Stimulated activated CD8-positive, alpha-beta memory T cell treated with anti-CD3 and anti-CD28 coated beads, Interleukin-4, amount 100 ng/mL, for 24 hours (primary cell): ENCODE measurements around the gene KLHL13.
"Not testable (repeated sequence)": the region's sequence is repeated elsewhere in the genome, so short reads cannot be mapped to it uniquely, and the experiment has no call there.

ENCODE experiments used
- DNase-seq: peaks from one replicate; pipeline ENCODE4 v3.0.0-alpha.2; 2020; ENCODE audit warnings: low read depth

The KLHL13 gene

DNA sequence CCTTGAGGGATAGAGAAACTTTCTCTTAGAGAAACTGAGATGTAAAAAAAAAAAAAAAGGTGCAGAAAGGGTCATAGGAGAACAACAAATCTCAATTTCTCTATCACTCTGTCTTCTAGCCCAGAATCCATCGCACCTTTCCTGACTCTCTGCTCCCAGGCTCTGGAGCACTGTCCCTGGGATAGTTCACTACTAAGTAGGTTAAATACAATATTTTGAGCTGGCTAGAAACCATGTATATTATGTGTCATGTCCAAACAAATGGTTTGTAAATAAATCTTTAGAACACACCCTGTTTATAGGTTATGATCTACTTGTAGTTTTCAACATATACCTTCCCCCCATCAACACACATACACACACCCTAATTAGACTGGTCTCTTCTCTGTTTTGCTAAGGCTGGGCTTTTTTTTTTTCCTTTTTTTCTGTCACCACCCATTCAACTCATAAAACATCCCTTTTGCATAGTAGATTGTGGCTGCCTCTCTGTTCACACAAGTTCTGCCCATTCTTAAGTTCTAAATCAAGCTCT lies 124.4 kb downstream of the KLHL13 start:
- no peak for DNase-seq

DNA sequence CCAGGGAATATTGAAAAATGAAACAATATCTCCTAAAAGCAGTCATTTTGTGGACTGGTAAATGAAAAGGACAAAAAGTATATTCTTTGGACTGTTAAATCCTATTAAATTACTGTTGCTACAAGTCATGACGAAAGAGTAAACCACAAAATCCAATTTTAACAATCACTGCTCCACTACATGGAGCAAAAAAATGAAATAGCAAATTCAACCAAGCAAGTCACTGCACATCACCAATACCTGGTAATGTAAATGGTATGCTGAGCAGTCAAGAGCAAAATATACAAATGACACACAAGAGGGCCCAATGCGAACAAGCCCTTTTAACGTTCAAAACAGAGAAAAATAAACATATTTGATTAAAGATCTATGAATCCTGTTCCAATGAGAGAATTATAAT lies 126.2 kb downstream of the KLHL13 start:
- DNase-seq: no peak

DNA sequence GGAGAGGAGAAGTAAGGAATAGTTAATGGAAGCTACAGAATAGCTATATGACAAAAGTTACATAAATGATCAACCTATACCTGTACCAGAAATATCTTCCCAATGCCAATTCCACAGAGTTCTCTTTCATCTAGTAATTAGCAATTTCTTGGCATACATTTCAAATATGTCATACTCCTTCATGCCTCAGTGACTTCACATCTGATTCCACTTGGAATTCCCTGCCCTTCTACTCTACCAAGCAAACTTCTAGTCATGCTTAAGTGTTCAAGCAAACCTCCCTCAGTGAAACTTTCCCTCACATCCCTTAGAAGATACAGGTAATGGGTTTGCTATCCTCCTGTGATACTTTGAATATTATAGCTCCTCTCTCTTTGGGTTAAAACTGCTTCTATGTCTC lies 127.1 kb downstream of the KLHL13 start:
- DNase-seq: no peak

DNA sequence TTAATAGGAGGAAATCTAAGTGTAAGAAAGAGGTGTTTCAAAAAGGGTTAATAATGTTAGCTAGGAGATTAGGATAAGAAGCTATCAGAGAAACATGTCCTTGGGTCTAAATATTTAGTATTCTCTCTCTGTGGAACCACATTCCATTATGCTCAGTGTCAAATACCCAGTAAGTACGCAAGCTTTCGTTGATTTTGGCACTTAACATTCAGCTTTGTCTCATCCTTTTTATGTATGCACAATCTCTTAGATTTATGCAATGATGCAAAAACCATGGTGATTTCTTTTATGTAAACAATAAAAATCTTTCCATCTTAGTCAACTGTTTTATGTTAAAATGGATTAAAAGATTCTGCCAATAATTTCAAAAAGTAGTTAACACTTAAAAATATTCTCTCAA lies 129.2 kb downstream of the KLHL13 start:
- DNase-seq: no peak

DNA sequence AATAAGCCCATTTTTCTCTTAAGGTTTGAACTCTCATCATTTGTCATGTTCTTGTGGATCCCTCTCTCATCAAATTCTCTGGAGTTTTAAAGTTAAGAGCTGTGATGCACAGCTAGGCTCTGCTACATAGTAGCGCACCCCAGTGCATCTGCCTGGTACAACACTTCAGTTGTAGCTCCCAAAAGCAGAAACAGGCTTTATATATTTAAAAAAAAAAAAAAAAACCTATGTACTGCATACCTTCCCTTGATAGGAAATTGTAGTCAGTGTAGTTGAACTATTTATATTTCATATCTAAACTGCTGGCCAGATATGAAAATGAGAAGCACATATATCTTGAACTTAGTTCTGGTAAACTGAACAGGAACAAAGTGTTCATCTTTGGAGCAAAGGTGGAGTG lies 131.4 kb downstream of the KLHL13 start:
- no peak for DNase-seq

DNA sequence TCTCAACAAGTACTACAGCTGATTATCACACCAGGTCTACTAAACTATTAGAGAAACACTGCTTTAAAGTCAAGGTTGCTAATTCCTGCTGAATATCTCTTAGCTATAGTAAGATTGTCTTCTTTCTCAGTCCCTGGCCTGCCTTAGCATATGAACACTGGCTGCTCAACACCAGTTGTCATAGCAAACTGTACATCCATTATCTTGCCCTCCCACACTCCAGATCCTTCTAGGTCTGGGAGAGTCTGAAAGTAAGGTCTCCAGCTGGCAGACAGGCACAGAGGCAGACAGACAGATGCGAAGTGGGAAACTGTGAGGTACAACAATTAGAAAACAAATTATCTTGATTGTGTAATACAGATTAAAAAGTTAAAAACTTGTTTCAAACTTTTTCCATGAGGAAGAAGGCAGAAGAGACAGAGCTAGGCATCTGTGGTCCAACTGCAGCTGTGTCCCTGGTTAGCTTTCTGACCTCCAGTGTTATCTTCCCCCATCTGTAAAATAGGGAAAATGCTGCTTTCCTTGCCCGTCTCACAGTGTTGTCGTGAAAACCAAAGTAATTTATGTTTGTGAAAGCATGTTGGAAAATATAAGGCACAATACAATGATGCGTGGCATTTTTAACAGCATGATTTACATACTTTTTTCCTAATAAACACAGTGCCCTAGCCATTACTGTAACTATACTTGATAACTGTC lies 133.8 kb downstream of the KLHL13 start:
- no peak for DNase-seq

DNA sequence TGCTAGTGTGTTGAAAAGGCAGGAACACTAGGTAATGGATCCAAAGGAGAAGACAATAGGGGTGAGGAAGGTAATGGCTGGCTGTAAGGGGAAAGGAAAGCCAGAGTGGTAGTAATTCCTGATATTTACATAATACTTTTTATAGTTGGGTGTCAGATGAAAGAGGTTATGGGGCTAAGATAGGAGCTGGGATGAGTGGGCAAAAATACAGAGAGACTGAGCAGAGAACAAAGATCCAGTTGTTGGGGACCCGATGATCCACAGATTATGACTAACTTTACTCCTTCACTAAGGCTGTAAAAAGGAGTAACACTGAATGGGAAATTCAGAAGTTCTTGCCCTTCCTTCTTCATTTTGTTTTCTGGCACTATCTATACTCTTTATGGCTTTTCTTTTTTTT lies 138.2 kb downstream of the KLHL13 start:
- no peak for DNase-seq

DNA sequence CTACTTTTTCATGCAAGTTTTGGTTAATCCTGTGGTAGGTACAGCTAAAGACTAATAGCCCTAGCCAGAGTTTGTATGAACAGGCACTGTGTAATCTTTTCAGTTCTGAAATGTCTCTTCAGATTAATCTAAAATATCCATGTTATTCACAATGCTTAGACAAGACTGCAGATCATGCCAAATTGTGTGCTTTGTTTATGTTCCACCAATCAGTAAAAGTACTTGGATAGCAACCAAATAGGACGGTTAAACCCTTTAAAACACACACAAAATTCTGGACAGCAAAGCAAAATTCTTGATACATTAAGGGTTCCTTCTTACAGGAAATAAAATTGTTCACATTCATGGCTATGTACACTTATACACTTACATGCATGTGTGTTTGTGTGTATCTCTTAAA lies 139.1 kb downstream of the KLHL13 start:
- no peak for DNase-seq

DNA sequence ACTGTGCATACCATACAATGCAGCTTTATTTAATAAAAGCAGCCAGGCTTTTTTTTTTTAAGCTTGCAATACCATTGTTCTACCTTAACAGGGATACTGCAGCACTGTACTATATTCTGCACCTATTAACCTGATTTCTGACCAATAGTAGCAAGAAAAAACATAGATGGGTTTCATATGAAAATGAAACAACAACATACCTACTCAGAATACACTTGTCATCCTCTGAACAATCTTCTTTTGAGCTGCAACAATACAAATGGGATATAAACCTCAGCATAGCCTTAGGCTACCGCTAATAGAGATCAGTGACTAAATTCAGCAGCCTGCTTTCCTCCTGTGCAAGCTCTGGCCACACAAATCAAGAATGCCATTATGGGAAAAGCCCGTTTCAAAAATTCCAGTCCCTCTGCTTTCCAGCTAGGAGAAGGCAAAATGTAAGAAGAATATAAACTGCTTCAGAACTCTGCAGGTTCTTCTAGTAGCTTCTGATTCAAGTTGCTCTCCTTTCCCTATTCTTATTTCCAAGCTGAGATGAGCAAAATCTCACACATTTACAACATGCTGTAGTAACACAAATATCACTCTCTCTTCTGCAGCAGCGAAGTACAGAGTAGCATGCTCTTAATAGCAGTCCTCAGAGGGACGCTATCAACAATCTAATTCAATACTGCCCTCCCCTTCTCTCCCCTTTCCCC lies 143.4 kb downstream of the KLHL13 start:
- DNase-seq: no peak

DNA sequence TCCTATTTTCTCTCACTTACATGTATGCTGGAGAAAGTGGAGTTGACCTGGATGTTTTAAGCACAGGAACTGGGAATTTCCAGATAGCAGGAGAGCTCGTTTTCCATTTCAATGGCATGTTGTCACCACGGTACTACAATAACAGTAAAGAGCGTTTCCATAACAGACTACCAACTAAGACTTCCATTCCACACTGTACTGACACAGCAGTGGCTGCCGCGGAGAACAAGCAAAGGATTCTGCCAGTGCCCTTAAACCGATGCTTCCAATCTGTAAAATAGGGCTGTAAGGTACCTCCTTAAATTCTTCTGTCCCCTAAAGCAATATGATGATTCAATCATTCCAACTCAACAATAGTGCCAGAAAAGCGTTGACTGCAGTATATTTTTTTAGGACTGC lies 143.9 kb downstream of the KLHL13 start:
- DNase-seq: no peak

DNA sequence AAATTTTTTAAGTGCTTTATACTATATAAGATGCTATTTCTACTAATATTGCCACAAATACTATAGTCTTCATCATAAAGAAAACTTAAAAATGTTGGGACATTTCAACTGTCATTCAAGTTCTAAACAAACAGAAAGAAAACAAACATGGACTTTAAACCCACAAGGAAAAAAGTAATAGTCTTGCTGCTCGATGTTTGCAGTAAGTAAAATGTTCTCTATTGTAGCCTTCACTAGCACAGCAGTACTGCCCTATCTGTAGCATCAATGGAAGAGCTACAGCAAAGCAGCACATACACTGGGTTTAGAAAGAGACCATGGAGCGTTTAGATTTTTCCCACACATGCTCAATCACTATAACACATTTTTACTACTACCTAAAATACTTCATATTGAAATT lies 146.8 kb downstream of the KLHL13 start:
- DNase-seq: no peak

DNA sequence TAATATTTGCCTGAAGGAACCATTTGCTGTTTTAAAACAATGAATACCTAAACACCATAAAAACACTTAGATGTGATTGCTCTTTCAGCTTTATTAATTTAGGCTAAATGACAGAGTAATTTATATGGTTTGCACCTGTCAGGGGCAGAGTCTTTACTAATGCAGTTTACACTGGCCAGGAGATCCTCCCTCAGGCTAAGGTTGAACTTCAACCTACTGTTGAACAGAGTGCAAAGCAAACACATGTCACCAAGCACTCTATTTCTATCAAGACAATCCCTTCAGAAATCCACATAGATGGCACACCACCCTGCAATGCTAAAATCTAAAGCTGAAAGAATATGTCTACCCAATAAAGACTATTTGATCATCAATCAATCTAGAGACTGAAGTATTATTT lies 147.3 kb downstream of the KLHL13 start:
- DNase-seq: no peak

DNA sequence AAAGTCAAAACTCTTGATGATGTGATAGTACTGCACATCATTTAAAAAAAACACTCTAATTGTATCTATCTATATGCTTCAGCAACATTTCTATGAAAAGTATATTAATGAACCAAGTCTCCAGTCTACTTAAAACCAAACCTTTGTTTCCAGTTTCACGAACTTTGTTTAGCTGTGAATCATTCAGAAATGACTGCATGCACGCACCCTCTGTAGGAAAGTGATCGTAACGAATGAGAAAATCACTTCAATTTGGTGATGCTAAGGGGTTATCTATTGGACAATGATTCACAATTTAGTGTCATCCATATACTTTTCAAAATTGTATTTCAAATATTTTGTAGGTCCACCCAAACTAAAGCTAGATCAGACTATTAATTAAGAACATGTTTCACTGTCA lies 157.6 kb downstream of the KLHL13 start:
- no peak for DNase-seq

DNA sequence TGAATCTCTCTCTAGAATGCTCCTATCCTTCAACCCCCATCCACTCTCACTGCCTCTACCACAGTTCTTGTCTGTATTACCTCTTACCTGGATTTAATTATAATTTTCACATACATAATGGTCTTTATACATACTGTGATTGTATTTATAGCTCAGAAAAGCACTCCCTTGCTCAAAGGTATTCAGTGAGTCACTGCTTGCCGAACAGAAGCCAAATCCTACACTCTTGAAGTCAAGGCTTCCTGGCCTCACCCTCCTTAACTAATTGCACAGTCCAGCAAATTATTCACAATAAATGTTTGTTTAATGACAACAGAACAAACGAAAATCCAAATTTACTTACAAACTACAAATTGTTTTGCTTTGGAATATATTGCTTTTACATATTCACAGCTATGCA lies 159.5 kb downstream of the KLHL13 start:
- DNase-seq: no peak

DNA sequence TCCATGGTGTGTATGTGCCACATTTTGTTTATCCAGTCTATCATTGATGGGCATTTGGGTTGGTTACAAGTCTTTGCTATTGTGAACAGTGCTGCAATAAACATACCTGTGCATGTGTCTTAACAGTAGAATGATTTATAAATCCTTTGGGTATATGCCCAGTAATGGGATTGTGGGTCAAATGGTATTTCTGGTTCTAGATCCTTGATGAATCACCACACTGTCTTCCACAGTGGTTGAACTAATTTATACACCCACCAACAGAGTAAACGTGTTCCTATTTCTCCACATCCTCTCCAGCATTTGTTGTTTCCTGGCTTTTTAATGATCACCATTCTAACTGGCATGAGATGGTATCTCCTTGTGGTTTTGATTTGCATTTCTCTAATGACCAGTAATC lies 177.3 kb downstream of the KLHL13 start:
- DNase-seq: not testable (repeated sequence)

DNA sequence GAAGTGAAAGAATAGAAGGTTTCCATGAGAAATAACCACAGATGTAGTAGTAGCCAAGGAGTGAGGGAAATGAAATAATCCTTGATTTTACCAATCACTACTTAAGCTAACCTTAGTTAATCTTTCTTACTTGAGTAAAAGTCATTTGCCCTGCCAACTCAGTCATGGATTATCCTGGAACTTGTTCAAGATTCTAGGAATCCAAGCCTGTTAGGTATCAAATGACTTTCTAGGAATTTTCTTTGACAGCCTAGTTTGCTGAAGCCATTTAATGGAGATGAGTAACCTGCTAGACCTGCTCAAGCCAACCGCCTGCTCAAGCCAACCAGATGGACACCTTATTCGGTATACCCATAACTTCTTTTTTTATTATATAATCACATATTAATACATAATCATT lies 180.5 kb downstream of the KLHL13 start:
- no peak for DNase-seq

DNA sequence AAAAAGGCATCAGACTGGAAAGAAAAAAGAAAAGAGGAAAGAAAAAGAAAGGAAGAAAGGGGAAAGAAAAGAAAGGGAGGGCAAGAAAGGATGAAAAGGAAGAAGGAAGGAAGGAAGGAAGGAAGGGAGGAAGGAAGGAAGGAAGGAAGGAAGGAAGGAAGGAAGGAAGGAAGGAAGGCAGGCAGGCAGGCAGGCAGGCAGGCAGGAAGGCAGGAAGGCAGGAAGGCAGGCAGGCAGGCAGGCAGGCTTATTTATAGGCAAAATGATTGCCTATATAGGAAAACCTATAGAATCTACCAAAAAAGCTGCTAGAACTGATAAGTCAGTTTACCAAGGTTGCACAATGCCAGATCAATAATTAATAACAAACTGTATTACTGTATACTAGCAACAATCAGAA lies 186.5 kb downstream of the KLHL13 start:
- DNase-seq: not testable (repeated sequence)

DNA sequence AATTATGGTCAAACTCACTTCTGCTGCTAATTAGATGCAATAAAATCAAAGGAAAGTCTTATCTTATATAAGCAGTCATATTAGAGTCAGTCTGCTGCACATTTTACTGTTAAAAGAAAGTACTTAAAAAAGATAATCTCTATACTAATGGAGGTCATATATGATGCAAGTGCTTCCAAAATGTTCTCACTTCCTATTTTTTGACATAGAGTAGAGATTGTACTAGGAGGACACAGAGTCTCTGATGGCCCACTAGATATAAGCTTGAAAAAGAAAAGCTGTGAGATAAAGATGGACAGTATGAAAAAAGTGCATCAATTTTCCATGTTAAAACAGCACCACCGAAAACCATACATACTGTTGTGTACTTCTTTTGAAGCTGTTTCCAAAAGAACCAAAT lies 196.9 kb downstream of the KLHL13 start:
- no peak for DNase-seq

DNA sequence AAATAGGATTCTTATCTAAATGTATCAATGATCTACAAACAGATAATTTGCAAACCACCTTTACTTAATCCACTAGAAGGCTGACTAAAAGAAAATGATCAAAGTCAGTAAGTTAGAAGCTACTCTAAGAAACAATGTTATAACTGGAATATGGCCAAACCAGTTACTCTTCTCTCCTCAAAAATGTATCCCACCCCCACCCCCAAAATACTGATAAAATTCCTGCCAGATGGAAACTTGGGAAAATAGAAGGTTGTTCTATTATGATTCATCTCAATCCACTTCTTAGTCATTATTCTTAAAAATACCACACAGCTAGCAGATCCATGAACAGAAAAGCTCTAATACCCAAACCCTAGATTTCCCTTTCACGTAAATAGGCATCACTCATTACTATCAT lies 206.4 kb downstream of the KLHL13 start:
- no peak for DNase-seq

DNA sequence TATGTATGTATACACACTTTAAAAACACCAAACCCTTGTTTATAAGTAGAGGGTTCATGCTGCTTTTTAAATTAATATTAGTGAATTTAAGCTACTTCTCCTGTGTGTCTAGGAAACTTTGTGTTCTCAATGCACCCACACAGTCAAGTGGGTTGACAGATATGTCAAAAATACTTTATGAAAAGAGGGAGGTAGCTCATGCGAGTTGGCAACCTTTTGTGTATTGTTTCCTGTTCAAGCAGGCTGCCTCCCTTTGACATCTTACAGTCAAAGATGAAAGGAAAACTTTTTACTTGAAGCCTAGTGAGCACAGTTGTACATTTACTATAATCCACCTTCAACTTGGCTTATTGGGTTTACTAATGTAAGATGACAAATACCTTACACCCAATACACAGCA lies 218.4 kb downstream of the KLHL13 start:
- no peak for DNase-seq

DNA sequence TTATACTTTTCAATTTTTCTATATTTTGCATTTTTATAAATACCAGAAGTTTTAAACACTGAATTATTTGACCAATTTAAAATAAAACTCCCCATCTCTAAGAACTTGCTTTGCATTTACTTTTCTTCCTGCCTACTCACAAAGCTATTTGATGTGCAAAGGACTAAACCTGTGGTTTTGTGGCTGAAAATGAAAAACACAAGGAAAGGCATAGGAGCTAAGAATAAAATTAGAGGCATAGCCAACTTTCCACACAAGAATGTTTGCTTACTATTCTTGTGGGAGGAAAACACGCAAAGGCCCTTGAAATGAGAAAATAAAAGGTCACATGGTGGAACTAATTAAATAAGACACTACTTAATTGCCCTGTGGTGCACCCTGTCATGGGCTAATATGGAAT lies 221.2 kb downstream of the KLHL13 start:
- DNase-seq: no peak

DNA sequence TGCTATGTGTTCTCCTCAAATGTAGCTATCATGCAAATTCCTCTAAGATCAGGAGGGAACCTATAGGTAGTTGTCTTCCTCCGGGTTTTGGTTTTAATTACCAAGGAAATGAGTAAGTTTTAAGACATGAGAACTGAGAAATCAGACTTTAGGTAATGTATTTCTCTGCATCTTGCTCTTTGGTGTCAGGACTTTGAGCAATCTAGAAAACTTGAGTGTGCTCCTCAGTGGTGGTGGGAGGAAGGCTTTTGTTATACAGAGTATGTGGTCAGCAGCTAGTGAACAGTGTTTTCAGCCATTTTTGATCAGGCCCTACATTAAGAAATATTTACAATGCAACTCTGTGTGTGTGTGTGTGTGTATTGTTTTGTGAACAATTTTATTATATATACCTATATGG lies 224.1 kb downstream of the KLHL13 start:
- DNase-seq: no peak

DNA sequence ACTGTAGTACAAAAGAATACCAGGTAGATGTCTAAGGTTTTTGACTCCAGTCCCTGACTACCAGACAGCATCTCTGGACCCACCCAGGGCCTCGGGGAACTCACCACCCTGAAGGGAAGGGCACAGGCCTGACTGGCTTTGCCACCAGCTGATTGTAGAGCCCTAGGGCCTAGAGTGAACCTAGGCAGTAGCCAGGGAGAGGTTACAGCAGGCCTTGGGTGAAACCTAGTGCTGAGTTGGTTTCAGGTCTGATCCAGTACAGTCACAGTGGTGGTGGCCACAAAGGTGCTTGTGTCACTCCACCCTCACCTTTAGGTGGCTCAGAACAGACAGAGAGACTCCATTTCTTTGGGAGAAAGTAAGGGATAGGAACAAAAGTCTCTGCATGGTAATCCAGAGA lies 244.8 kb downstream of the KLHL13 start:
- no peak for DNase-seq

DNA sequence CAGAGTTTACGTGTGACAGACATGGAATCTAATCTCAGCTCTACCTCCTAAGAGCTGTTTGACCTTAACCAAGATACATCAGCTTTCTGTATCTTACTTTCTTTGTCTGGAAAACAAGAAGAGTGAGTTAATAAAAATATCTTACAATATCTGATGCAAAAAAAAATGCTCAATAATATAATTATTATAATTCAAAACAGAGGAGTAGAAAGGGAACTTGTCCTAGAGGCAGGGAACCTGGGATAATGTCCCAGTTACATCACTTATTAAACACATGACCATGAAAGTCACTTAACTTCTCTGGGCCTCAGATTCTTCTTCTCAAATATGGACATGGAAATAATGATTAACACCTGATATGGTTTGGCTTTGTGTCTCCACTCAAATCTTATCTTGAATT lies 256.1 kb downstream of the KLHL13 start:
- no peak for DNase-seq
